ENCODE results near the gene BSDC1.
A peak's percentile ranks its signal among the peaks of the same experiment; 100 is the strongest.
"Not testable (repeated sequence)": the region's sequence is repeated elsewhere in the genome, so short reads cannot be mapped to it uniquely, and the experiment has no call there.

Gene BSDC1

GRCh38 chr1:32356478-32356877 is 37.8 kb downstream of the BSDC1 start:
- Histone ChIP-seq H3K27ac (ENCODE audit: low read depth, low read length) (no peak overlapping the region), H2AFZ (ENCODE audit: low read length, unreplicated experiment) (no peak overlapping the region), H3K4me1 (ENCODE audit: control insufficient read depth, insufficient read depth, low read length, unreplicated experiment) (peaks cover 24% of the 10 kb centered on the region), H3K36me3 (ENCODE audit: insufficient read depth, low read length) (no peaks in the 10 kb centered on the region), H3K27me3 (ENCODE audit: insufficient read depth, low read length) (no peaks in the 10 kb centered on the region), H3K4me3 (ENCODE audit: low read depth, low read length) (no peak overlapping the region), H3K79me2 (ENCODE audit: control insufficient read depth, insufficient read depth, low read length, unreplicated experiment) (no peaks in the 10 kb centered on the region)

- H3K4me1 ChIP-seq (ENCODE audit: control insufficient read depth, insufficient read depth, low read length, unreplicated experiment): peaks cover 27% of the 10 kb centered on the region
- H2AFZ ChIP-seq (ENCODE audit: low read length, unreplicated experiment); H3K4me3 ChIP-seq (ENCODE audit: low read depth, low read length); H3K79me2 ChIP-seq (ENCODE audit: control insufficient read depth, insufficient read depth, low read length, unreplicated experiment); H3K27me3 ChIP-seq (ENCODE audit: insufficient read depth, low read length); H3K27ac ChIP-seq (ENCODE audit: low read depth, low read length); H3K36me3 ChIP-seq (ENCODE audit: insufficient read depth, low read length): not testable (repeated sequence)
Observed at GRCh38 chr1:32355778-32356177, 38.5 kb downstream of the BSDC1 start.

DNA sequence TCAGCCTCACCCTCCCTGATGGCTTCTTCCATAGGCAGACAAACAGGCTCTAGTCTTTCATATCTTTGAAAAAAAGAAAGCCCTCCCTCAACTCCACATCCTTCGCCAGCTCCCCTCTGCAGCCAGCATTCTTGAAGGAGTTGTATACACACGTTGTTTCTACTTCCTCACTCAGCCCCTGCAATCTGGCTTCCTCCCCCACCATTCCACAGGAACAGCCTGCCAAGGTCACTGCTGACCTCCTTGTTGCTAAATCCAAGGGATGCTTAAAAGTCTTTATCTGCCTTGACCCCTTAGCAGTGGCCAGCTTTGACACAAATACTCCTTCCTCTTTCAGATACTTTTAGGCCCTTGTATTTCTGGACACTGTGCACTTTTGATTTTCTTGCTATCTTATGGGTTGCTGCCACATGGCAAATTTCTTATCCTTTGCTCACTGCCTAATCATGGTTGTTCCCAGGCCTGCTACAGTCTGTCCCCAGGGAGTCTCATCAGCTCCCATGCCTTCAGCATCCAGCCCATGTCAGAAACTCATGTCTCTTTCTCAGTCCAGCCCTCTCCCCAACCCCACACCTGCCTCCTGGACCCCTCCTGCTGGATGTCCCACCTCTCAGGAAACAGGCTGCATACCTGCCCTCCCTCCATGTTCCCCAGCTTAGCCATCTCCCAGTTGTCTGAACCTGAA is 40.2 kb downstream of the BSDC1 start:
- no peak overlapping the region; the same call in 1 of the 2 replicates for H3K4me3 ChIP-seq (ENCODE audit: low read depth, low read length)
- H3K4me1 ChIP-seq (ENCODE audit: control insufficient read depth, insufficient read depth, low read length, unreplicated experiment): peaks cover 37% of the 10 kb centered on the region
- no peaks in the 10 kb centered on the region for H3K27me3 ChIP-seq (ENCODE audit: insufficient read depth, low read length)
- no peak overlapping the region for H2AFZ ChIP-seq (ENCODE audit: low read length, unreplicated experiment)
- no peaks in the 10 kb centered on the region for H3K79me2 ChIP-seq (ENCODE audit: control insufficient read depth, insufficient read depth, low read length, unreplicated experiment)
- H3K36me3 ChIP-seq (ENCODE audit: insufficient read depth, low read length): no peaks in the 10 kb centered on the region
- peak overlapping the region; percentile 41 for H3K27ac ChIP-seq (ENCODE audit: low read depth, low read length)

DNA sequence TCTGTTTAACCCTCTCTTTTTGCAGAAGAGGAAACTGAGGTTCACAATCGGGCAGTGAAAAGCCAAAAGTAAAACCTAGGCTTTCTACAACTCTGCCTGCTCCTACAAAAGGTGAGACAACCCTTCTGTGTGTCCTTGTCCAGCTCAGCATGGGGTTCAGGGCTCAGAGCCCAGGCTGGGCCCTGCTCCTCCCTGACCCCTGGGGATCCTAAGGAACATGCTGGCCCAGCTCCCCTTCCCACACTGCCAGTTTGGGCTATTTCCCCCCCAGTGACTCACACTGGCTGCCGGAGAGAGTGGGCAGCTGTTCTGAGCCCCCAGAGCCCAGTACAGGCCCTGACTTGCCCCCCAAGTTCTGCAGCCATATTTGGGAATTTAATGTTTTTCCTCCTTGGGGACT is 40.8 kb downstream of the BSDC1 start:
- no peaks in the 10 kb centered on the region for H3K36me3 ChIP-seq (ENCODE audit: insufficient read depth, low read length)
- peak overlapping the region; percentile 41 for H3K27ac ChIP-seq (ENCODE audit: low read depth, low read length)
- H3K4me1 ChIP-seq (ENCODE audit: control insufficient read depth, insufficient read depth, low read length, unreplicated experiment): peaks cover 42% of the 10 kb centered on the region
- no peaks in the 10 kb centered on the region for H3K79me2 ChIP-seq (ENCODE audit: control insufficient read depth, insufficient read depth, low read length, unreplicated experiment)
- H3K27me3 ChIP-seq (ENCODE audit: insufficient read depth, low read length): no peaks in the 10 kb centered on the region
- peak overlapping the region; percentile 76; the same call in 1 of the 2 replicates for H3K4me3 ChIP-seq (ENCODE audit: low read depth, low read length)
- no peak overlapping the region for H2AFZ ChIP-seq (ENCODE audit: low read length, unreplicated experiment)

- H3K4me1 ChIP-seq (ENCODE audit: control insufficient read depth, insufficient read depth, low read length, unreplicated experiment): peaks cover 42% of the 10 kb centered on the region
- H3K27ac ChIP-seq (ENCODE audit: low read depth, low read length): peak overlapping the region; percentile 41
- H3K27me3 ChIP-seq (ENCODE audit: insufficient read depth, low read length): no peaks in the 10 kb centered on the region
- H3K36me3 ChIP-seq (ENCODE audit: insufficient read depth, low read length): no peaks in the 10 kb centered on the region
- peak overlapping the region; percentile 76 for H3K4me3 ChIP-seq (ENCODE audit: low read depth, low read length)
- no peak overlapping the region for H2AFZ ChIP-seq (ENCODE audit: low read length, unreplicated experiment)
- no peaks in the 10 kb centered on the region for H3K79me2 ChIP-seq (ENCODE audit: control insufficient read depth, insufficient read depth, low read length, unreplicated experiment)
Observed at GRCh38 chr1:32352831-32353383, 41.3 kb downstream of the BSDC1 start.

DNA sequence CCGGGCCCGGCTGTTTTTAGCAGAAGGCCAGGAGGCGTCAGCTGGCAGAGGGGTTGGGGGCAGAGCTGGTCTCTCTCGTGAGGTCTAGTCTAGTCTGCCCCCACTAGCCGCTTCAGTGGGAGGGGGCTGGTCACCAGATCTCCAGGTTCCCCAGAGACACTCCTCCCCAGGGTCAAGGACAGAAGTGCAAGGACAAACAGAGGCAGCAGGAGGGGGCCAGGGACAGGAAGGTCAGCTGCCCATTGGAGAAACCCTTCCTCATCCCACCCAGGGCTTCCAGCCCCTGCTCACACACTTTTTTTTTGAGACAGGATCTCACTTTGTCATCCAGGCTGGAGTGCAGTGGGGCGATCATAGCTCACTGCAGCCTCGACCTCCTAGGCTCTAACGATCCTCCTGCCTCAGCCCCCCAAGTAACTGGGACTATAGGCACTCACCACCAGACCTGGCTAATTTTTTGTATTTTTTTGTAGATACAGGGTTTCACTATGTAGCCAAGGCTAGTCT is 41.9 kb downstream of the BSDC1 start:
- H3K4me1 ChIP-seq (ENCODE audit: control insufficient read depth, insufficient read depth, low read length, unreplicated experiment): peaks cover 42% of the 10 kb centered on the region
- H2AFZ ChIP-seq (ENCODE audit: low read length, unreplicated experiment): peak overlapping the region; percentile 67

DNA sequence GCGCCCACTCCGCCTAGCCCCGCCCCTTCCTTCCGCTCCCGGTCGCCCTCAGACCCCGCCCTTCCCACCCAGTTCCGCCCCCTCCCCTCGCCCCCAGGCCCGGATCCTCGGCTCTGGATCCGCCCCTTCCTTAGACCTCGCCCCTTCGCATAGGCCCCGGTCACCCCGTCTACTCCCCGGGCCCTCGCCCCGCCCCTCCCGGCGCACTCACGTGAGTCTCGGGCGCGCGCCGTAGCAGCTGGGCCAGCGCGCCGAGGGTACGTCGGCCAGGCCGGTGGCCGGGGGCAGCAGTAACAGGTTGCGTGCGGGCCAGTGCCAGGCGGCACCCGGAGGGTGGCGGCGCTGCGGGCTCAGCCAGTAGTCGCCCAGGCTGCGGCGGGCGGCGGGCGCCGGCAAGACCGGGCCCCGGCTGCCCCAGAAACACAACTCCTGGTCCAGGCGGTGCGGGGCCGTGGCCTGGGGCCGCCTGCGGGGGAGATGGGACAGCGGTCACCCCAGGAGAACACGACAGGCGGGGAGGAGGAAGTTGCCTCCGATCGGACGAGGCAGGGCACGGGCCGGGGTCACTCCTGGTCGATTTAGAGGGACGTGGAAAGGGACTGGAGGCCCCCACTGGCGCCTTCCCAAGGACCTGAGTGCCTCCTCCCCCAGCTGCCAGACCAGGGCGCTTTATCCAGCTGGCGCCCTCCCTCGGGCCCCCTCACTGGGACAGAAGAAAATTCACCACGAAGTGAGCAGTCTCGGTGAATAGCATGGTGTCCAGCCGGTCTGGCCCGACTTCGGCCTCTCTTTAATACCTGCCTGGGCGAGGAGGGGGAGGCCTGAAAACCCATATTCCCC is 42.6 kb downstream of the BSDC1 start:
- no peaks in the 10 kb centered on the region for H3K79me2 ChIP-seq (ENCODE audit: control insufficient read depth, insufficient read depth, low read length, unreplicated experiment)
- H2AFZ ChIP-seq (ENCODE audit: low read length, unreplicated experiment): peak overlapping the region; percentile 84
- no peaks in the 10 kb centered on the region for H3K27me3 ChIP-seq (ENCODE audit: insufficient read depth, low read length)
- no peaks in the 10 kb centered on the region for H3K36me3 ChIP-seq (ENCODE audit: insufficient read depth, low read length)
- H3K4me3 ChIP-seq (ENCODE audit: low read depth, low read length): peak overlapping the region; percentile 76
- H3K27ac ChIP-seq (ENCODE audit: low read depth, low read length): peak overlapping the region; percentile 58
- peaks cover 42% of the 10 kb centered on the region for H3K4me1 ChIP-seq (ENCODE audit: control insufficient read depth, insufficient read depth, low read length, unreplicated experiment)

More for the DNA sequence above, 41.9 kb downstream of the BSDC1 start:
- H3K4me3 ChIP-seq (ENCODE audit: low read depth, low read length): peak overlapping the region; percentile 76
- H3K27me3 ChIP-seq (ENCODE audit: insufficient read depth, low read length): no peaks in the 10 kb centered on the region
- H3K79me2 ChIP-seq (ENCODE audit: control insufficient read depth, insufficient read depth, low read length, unreplicated experiment): no peaks in the 10 kb centered on the region
- H3K36me3 ChIP-seq (ENCODE audit: insufficient read depth, low read length): no peaks in the 10 kb centered on the region
- H3K27ac ChIP-seq (ENCODE audit: low read depth, low read length): peak overlapping the region; percentile 48

- Histone ChIP-seq H3K27me3 (ENCODE audit: insufficient read depth, low read length) (no peaks in the 10 kb centered on the region), H2AFZ (ENCODE audit: low read length, unreplicated experiment) (peak overlapping the region; percentile 84), H3K4me3 (ENCODE audit: low read depth, low read length) (peak overlapping the region; percentile 76), H3K79me2 (ENCODE audit: control insufficient read depth, insufficient read depth, low read length, unreplicated experiment) (no peaks in the 10 kb centered on the region), H3K4me1 (ENCODE audit: control insufficient read depth, insufficient read depth, low read length, unreplicated experiment) (peaks cover 42% of the 10 kb centered on the region), H3K27ac (ENCODE audit: low read depth, low read length) (peak overlapping the region; percentile 58), H3K36me3 (ENCODE audit: insufficient read depth, low read length) (no peaks in the 10 kb centered on the region)
Observed at GRCh38 chr1:32350785-32351398, 43.3 kb downstream of the BSDC1 start.

GRCh38 chr1:32349211-32349708 is 45.0 kb downstream of the BSDC1 start:
- peak overlapping the region; percentile 56; the same call in 1 of the 2 replicates for H3K27ac ChIP-seq (ENCODE audit: low read depth, low read length)
- no peak overlapping the region for H2AFZ ChIP-seq (ENCODE audit: low read length, unreplicated experiment)
- no peaks in the 10 kb centered on the region for H3K27me3 ChIP-seq (ENCODE audit: insufficient read depth, low read length)
- H3K4me3 ChIP-seq (ENCODE audit: low read depth, low read length): no peak overlapping the region
- peaks cover 43% of the 10 kb centered on the region for H3K4me1 ChIP-seq (ENCODE audit: control insufficient read depth, insufficient read depth, low read length, unreplicated experiment)
- H3K36me3 ChIP-seq (ENCODE audit: insufficient read depth, low read length): no peaks in the 10 kb centered on the region
- no peaks in the 10 kb centered on the region for H3K79me2 ChIP-seq (ENCODE audit: control insufficient read depth, insufficient read depth, low read length, unreplicated experiment)

GRCh38 chr1:32346532-32347157 is 47.6 kb downstream of the BSDC1 start:
- Histone ChIP-seq H2AFZ (ENCODE audit: low read length, unreplicated experiment) (no peak overlapping the region), H3K4me1 (ENCODE audit: control insufficient read depth, insufficient read depth, low read length, unreplicated experiment) (peaks cover 21% of the 10 kb centered on the region)

More at GRCh38 chr1:32346532-32347157, 47.6 kb downstream of the BSDC1 start:
- H3K36me3 ChIP-seq (ENCODE audit: insufficient read depth, low read length): no peaks in the 10 kb centered on the region
- no peak overlapping the region for H3K4me3 ChIP-seq (ENCODE audit: low read depth, low read length)
- no peaks in the 10 kb centered on the region for H3K79me2 ChIP-seq (ENCODE audit: control insufficient read depth, insufficient read depth, low read length, unreplicated experiment)
- H3K27ac ChIP-seq (ENCODE audit: low read depth, low read length): no peak overlapping the region
- H3K27me3 ChIP-seq (ENCODE audit: insufficient read depth, low read length): no peaks in the 10 kb centered on the region

All from ACC112 (cell line).